GM12878 (cell line): Measurements from ENCODE around the gene GMDS. TPM values are rescaled to one million over a fixed set of nuclear protein-coding genes. Genes with fewer than 3 reads are reported as not detected.

Source experiments
- ATAC-seq: fragments of 200-7000 bp; cut with Tn5 transposase; 3 replicates; pipeline ENCODE4 v1.9.1; 2020; ENCODE audit warnings: mild to moderate bottlenecking, moderate library complexity
- BruUV-seq: library from RNA; stranded (reverse); fragments of 400-500 nt; replicated peaks from 2 replicates; lab custom pipeline; 2021; lab: Mats Ljungman, UMichigan
- CTCF ChIA-PET: fragments of 300-600 bp; sonication (Branson Sonifier 250); formaldehyde crosslinking; extraction: SDS; loops from one replicate; lab custom pipeline; 2021; ENCODE audit warnings: inconsistent platforms; lab: Yijun Ruan, JAX
- POLR2A ChIA-PET: fragments of 350-600 bp; formaldehyde crosslinking; extraction: SDS; loops from one replicate; lab custom pipeline; 2021; ENCODE audit warnings: inconsistent platforms; lab: Charles Lee
- RAD21 ChIA-PET: fragments of 300-600 bp; sonication (Branson Sonifier 250); formaldehyde crosslinking; loops from one replicate; lab custom pipeline; 2023; ENCODE audit warnings: antibody characterized with exemption; ENCODE audit not compliant: unreplicated experiment; lab: Charles Lee
- SMC1A ChIA-PET: fragments of 300-600 bp; sonication (Branson Sonifier 250); formaldehyde crosslinking; loops from one replicate; lab custom pipeline; 2023; ENCODE audit not compliant: unreplicated experiment, uncharacterized antibody; lab: Charles Lee
- DNase-seq: peaks from one replicate; pipeline ENCODE4 v3.0.0-alpha.2; 2011; ENCODE audit warnings: low read depth, low spot score
- FAIRE-seq: peaks from 3 replicates; lab custom pipeline; 2011; peaks lifted over from hg19 to GRCh38; lab: Jason Lieb, UNC
- H2AFZ ChIP-seq: 2 replicates; pipeline ENCODE4 v1.6.0; 2011; ENCODE audit warnings: low read depth, low read length, control low read depth; ENCODE audit not compliant: control insufficient read depth
- H3K27ac ChIP-seq: 2 replicates; pipeline ENCODE4 v1.5.1; 2011; ENCODE audit warnings: control low read depth; ENCODE audit not compliant: control insufficient read depth, insufficient read depth
- H3K27me3 ChIP-seq, 2 experiments: replicated peaks in 1 of 2; 2 replicates each; pipeline versions ENCODE4 v1.6.0 to v1.6.1; 2011; ENCODE audit warnings: low read length in 1 of 2; ENCODE audit not compliant: control insufficient read depth in 2 of 2, insufficient read depth in 2 of 2
- H3K36me3 ChIP-seq, 2 experiments: 2 replicates each; pipeline ENCODE4 v1.5.1; 2011; ENCODE audit warnings: low read length in 1 of 2; ENCODE audit not compliant: control insufficient read depth in 2 of 2, insufficient read depth in 2 of 2
- H3K4me1 ChIP-seq: 2 replicates; pipeline ENCODE4 v1.6.1; 2011; ENCODE audit warnings: mild to moderate bottlenecking, low read length, moderate library complexity, mixed read lengths; ENCODE audit not compliant: control insufficient read depth, insufficient read depth
- H3K4me2 ChIP-seq: 2 replicates; pipeline ENCODE4 v1.6.0; 2011; ENCODE audit warnings: control low read depth; ENCODE audit not compliant: control insufficient read depth, insufficient read depth
- H3K4me3 ChIP-seq: fragments of 200-600 bp; sonication (generic); 2 replicates; pipeline ENCODE4 v1.5.1; 2016
- H3K79me2 ChIP-seq: 2 replicates; pipeline ENCODE4 v1.6.0; 2011; ENCODE audit warnings: low read length; ENCODE audit not compliant: control insufficient read depth, insufficient read depth
- H3K9ac ChIP-seq: 2 replicates; pipeline ENCODE4 v1.8.0; 2011; ENCODE audit warnings: low read length, control low read depth, mixed read lengths; ENCODE audit not compliant: control insufficient read depth, insufficient read depth
- H3K9me3 ChIP-seq: replicated peaks from 3 replicates; pipeline ENCODE4 v1.5.1; 2011; ENCODE audit warnings: mild to moderate bottlenecking, low read length; ENCODE audit not compliant: control insufficient read depth, insufficient read depth
- H4K20me1 ChIP-seq: 2 replicates; pipeline ENCODE4 v1.6.0; 2011; ENCODE audit not compliant: control insufficient read depth, insufficient read depth
- ASH2L ChIP-seq: fragments of 300-600, 200-600 bp; sonication (generic); IDR thresholded peaks from 2 replicates; pipeline ENCODE4 v1.6.1; 2017; ENCODE audit warnings: low read depth, mild to moderate bottlenecking, borderline replicate concordance
- ATF2 ChIP-seq: IDR thresholded peaks from 2 replicates; pipeline ENCODE4 v1.6.1; 2012; ENCODE audit warnings: low read length, inconsistent platforms
- BHLHE40 ChIP-seq, 2 experiments: fragments of 450-650 bp in 1 of 2; IDR thresholded peaks; 2 replicates each; pipeline ENCODE4 v1.6.1; 2011 to 2017; ENCODE audit warnings: low read depth in 2 of 2, borderline replicate concordance in 1 of 2, improper control_type of control experiment in 1 of 2, low read length in 1 of 2, mild to moderate bottlenecking in 1 of 2
- BRCA1 ChIP-seq: IDR thresholded peaks from 2 replicates; pipeline ENCODE4 v1.6.1; 2011; ENCODE audit warnings: low read depth, low read length, improper control_type of control experiment
- CHD4 ChIP-seq: fragments of 200-600 bp; sonication (generic); IDR thresholded peaks from 2 replicates; pipeline ENCODE4 v1.6.1; 2016; ENCODE audit warnings: mild to moderate bottlenecking
- DPF2 ChIP-seq: fragments of 450-650 bp; IDR thresholded peaks from 2 replicates; pipeline ENCODE4 v1.6.1; 2017; ENCODE audit warnings: mild to moderate bottlenecking
- GABPA ChIP-seq: IDR thresholded peaks from 2 replicates; pipeline ENCODE4 v1.6.1; 2014; ENCODE audit warnings: antibody characterized with exemption, low read depth, mild to moderate bottlenecking, inconsistent platforms
- KAT2A ChIP-seq: conservative IDR thresholded peaks from 2 replicates; pipeline ENCODE4 v1.6.1; 2011; ENCODE audit warnings: low read depth, low read length; ENCODE audit not compliant: control insufficient read depth
- MTA3 ChIP-seq: IDR thresholded peaks from 2 replicates; pipeline ENCODE4 v1.6.1; 2012; ENCODE audit warnings: low read length, inconsistent platforms, borderline replicate concordance
- MXI1 ChIP-seq: fragments of 150-350 bp; IDR thresholded peaks from 2 replicates; pipeline ENCODE4 v1.6.1; 2011; ENCODE audit warnings: low read depth, mild to moderate bottlenecking, inconsistent platforms, low read length, improper control_type of control experiment
- RAD21 ChIP-seq: IDR thresholded peaks from 2 replicates; pipeline ENCODE4 v1.6.1; 2011; ENCODE audit warnings: mild to moderate bottlenecking, low read depth, low read length, moderate library complexity; ENCODE audit not compliant: insufficient read depth
- RELA ChIP-seq: fragments of 450-650 bp; IDR thresholded peaks from 2 replicates; pipeline ENCODE4 v1.8.0; 2014; ENCODE audit warnings: borderline replicate concordance; ENCODE audit not compliant: partially characterized antibody
- REST ChIP-seq: IDR thresholded peaks from 2 replicates; pipeline ENCODE4 v1.6.1; 2012; ENCODE audit warnings: mild to moderate bottlenecking, low read depth, low read length
- SKIL ChIP-seq: fragments of 450-650 bp; IDR thresholded peaks from 2 replicates; pipeline ENCODE4 v1.6.1; 2017; ENCODE audit warnings: mild to moderate bottlenecking, low read depth, inconsistent platforms; ENCODE audit not compliant: poor library complexity, severe bottlenecking
- TCF12 ChIP-seq: IDR thresholded peaks from 2 replicates; pipeline ENCODE4 v1.6.1; 2011; ENCODE audit warnings: low read depth, mild to moderate bottlenecking, low read length
- YY1 ChIP-seq: IDR thresholded peaks from 2 replicates; pipeline ENCODE4 v1.6.1; 2011; ENCODE audit warnings: low read depth, mild to moderate bottlenecking, low read length
- ZNF384 ChIP-seq: IDR thresholded peaks from 2 replicates; pipeline ENCODE4 v1.6.1; 2012; ENCODE audit warnings: low read depth, mild to moderate bottlenecking, low read length, improper control_type of control experiment, borderline replicate concordance
- ZNF622 ChIP-seq: fragments of 450-650 bp; IDR thresholded peaks from 2 replicates; pipeline ENCODE4 v1.6.1; 2017; ENCODE audit warnings: mild to moderate bottlenecking, inconsistent platforms
- WGBS: methylation state at CpG from one replicate; pipeline ENCODE4 v1.1.6; 2016; ENCODE audit warnings: low lambda C conversion rate; ENCODE audit not compliant: insufficient replicate concordance, insufficient coverage; ENCODE audit errors: missing lambda C conversion rate; 5-methylcytosine and 5-hydroxymethylcytosine counted together
- in situ Hi-C: fragments of 300-500 bp; cut with MboI; formaldehyde crosslinking; loops from 9 replicates; pipeline ENCODE4 v1.14.3; 2018; ENCODE audit warnings: mixed read lengths
- intact Hi-C: fragments of 100-400 bp; cut with micrococcal nuclease; formaldehyde crosslinking; loops from one replicate; pipeline ENCODE4 v1.14.2; 2022; ENCODE audit not compliant: unreplicated experiment
- polyA plus RNA-seq, 11 experiments: library from polyadenylated mRNA; depleted of rRNA in 4 of 11; unstranded in 6 of 11; stranded (reverse) in 5 of 11; fragments of >200 nt; fragmentation: Nextera tagmentation in 4 of 11; fragmentation: Illumina TruSeq in 1 of 11; extraction: Ambion mirVana in 4 of 11; extraction: Trizol in 1 of 11; gene quantifications; 1 replicate in 1 of 11; 2 replicates in 10 of 11; pipeline versions ENCODE4 v1.2.1 to v1.2.3, GENCODE V29; 2011 to 2016; ENCODE audit warnings: inconsistent platforms in 2 of 11, missing spikeins in 2 of 11, low read depth in 1 of 11
- total RNA-seq, 4 experiments: library from RNA; depleted of rRNA in 3 of 4; stranded (reverse); fragments of >200 nt in 3 of 4; fragmentation: Illumina TruSeq in 1 of 4; extraction: Trizol in 1 of 4; gene quantifications; 2 replicates each; pipeline versions ENCODE4 v1.2.1 to v1.2.3, GENCODE V29; 2013 to 2021

The GMDS gene
- total and polyA plus RNA-seq, 10 of the 15 experiments (the other 5 are each of a cell fraction or from before 2014, with no cell fraction given) = 0.61 to 53.8 (median 29.3) TPM

GRCh38 chr6:1630212-1630770 is 615.1 kb downstream of the GMDS start:
- ATAC-seq = no peak
- no peak for DNase-seq
- H3K27ac ChIP-seq = no peak overlapping the region
- RAD21 ChIA-PET = interaction anchor here (0.9 kb wide), 1 partner anchor 724 kb away, joined by 3 read pairs; no protein-coding TSS in a partner anchor
- FAIRE-seq = no peak
- H3K79me2 ChIP-seq = no peaks in the 10 kb centered on the region
- CTCF ChIA-PET = interaction anchor here (0.7 to 1.4 kb wide), 2 partner anchors 34 to 112 kb away, joined by 3 read pairs; no protein-coding TSS in a partner anchor
- WGBS = 91% methylated on average over 10 of the region's 10 CpGs
- H4K20me1 ChIP-seq = 0 out of 2 replicates have a peak, but pooled peaks cover 1% of the 10 kb centered on the region
- H3K9me3 ChIP-seq = no peaks in the 10 kb centered on the region
- intact Hi-C loops = no loop called here
- no peak overlapping the region for H3K4me2 ChIP-seq
- in situ Hi-C loops = no loop called here
- H3K4me1 ChIP-seq = peaks cover under 1% of the 10 kb centered on the region
- peaks cover 3 to 4% of the 10 kb centered on the region in 2 experiments for H3K27me3 ChIP-seq
- SMC1A ChIA-PET = no interaction called here
- H2AFZ ChIP-seq = no peak overlapping the region
- BruUV-seq = no TSS peak
- POLR2A ChIA-PET = no interaction called here
- H3K9ac ChIP-seq = no peak overlapping the region
- no peak overlapping the region for H3K4me3 ChIP-seq
- H3K36me3 ChIP-seq = no peaks in the 10 kb centered on the region
- TF ChIP-seq TCF12 (no peak), BHLHE40 (IDR thresholded peaks at IDR 0.05; ENCODE audit: borderline replicate concordance in 1 of 2, low read depth in 2 of 2, low read length in 1 of 2) (no peak), CHD4 (no peak), DPF2 (no peak), GABPA (no peak), SKIL (no peak), ZNF384 (no peak), RELA (no peak), RAD21 (no peak), ASH2L (no peak), YY1 (no peak), ATF2 (no peak), ZNF622 (no peak), MTA3 (no peak), REST (no peak), MXI1 (no peak), KAT2A (no peak), BRCA1 (no peak)
